ENCODE measurements around the gene IGF1. TPM values are rescaled to one million over a fixed set of nuclear protein-coding genes. Genes with fewer than 3 reads are reported as not detected.

Gene IGF1
- total and polyA plus RNA-seq, 10 of the 15 experiments (the other 5 are each of a cell fraction or from before 2014, with no cell fraction given): 2.4 to 9.2 (median 3.5) TPM

- FAIRE-seq: no peak
- no peak for DNase-seq (ENCODE audit: low read depth, low spot score)
- BruUV-seq (replicated peaks): no TSS peak
- peaks cover 7% of the 10 kb centered on the region; the same call in 2 of the 3 replicates for H3K9me3 ChIP-seq (replicated peaks; ENCODE audit: control insufficient read depth, insufficient read depth, low read length)
- ChIA-PET RAD21 (ENCODE audit: unreplicated experiment) (interaction anchor here (0.9 to 2.2 kb wide), 3 partner anchors 14 to 24 kb away, joined by 6 to 9 read pairs (median 7); no protein-coding TSS in a partner anchor), POLR2A (interaction anchor here (0.8 kb wide), 1 partner anchor 13 kb away, joined by 3 read pairs; no protein-coding TSS in a partner anchor), SMC1A (ENCODE audit: uncharacterized antibody, unreplicated experiment) (interaction anchor here (0.6 to 1.7 kb wide), 5 partner anchors 11 to 1517 kb away, joined by 3 to 6 read pairs (median 4); no protein-coding TSS in a partner anchor), CTCF (interaction anchor here (1.6 to 3.1 kb wide), 3 partner anchors 13 to 16 kb away, joined by 3 to 11 read pairs (median 4); no protein-coding TSS in a partner anchor)
- no peak for ATAC-seq
- no peak overlapping the region for H3K4me2 ChIP-seq (ENCODE audit: control insufficient read depth, insufficient read depth)
- no peaks in the 10 kb centered on the region for H3K36me3 ChIP-seq (ENCODE audit: control insufficient read depth in 2 of 2, insufficient read depth in 2 of 2, low read length in 1 of 2)
- H3K27me3 ChIP-seq (replicated peaks in 1 of 2; ENCODE audit: control insufficient read depth in 2 of 2, insufficient read depth in 2 of 2, low read length in 1 of 2): no peaks in the 10 kb centered on the region
- H3K9ac ChIP-seq (ENCODE audit: control insufficient read depth, insufficient read depth, low read length): no peak overlapping the region
- H3K79me2 ChIP-seq (ENCODE audit: control insufficient read depth, insufficient read depth, low read length): no peaks in the 10 kb centered on the region
- intact Hi-C loops (cut with micrococcal nuclease; ENCODE audit: unreplicated experiment): loop anchor here (1.0 kb wide), 1 partner anchor 13 kb away; no protein-coding TSS in a partner anchor
- WGBS (ENCODE audit: insufficient coverage, insufficient replicate concordance, low lambda C conversion rate, missing lambda C conversion rate): 56% methylated on average over 1 of the region's 1 CpG
- H3K27ac ChIP-seq (ENCODE audit: control insufficient read depth, insufficient read depth): no peak overlapping the region
- H4K20me1 ChIP-seq (ENCODE audit: control insufficient read depth, insufficient read depth): no peaks in the 10 kb centered on the region
- peaks cover 4% of the 10 kb centered on the region; the same call in 1 of the 2 replicates for H3K4me1 ChIP-seq (ENCODE audit: control insufficient read depth, insufficient read depth, low read length)
- in situ Hi-C loops (cut with MboI): no loop called here
- no peak overlapping the region for H3K4me3 ChIP-seq
- no peak overlapping the region for H2AFZ ChIP-seq (ENCODE audit: control insufficient read depth, low read depth, low read length)
- TF ChIP-seq, protein P1, sequence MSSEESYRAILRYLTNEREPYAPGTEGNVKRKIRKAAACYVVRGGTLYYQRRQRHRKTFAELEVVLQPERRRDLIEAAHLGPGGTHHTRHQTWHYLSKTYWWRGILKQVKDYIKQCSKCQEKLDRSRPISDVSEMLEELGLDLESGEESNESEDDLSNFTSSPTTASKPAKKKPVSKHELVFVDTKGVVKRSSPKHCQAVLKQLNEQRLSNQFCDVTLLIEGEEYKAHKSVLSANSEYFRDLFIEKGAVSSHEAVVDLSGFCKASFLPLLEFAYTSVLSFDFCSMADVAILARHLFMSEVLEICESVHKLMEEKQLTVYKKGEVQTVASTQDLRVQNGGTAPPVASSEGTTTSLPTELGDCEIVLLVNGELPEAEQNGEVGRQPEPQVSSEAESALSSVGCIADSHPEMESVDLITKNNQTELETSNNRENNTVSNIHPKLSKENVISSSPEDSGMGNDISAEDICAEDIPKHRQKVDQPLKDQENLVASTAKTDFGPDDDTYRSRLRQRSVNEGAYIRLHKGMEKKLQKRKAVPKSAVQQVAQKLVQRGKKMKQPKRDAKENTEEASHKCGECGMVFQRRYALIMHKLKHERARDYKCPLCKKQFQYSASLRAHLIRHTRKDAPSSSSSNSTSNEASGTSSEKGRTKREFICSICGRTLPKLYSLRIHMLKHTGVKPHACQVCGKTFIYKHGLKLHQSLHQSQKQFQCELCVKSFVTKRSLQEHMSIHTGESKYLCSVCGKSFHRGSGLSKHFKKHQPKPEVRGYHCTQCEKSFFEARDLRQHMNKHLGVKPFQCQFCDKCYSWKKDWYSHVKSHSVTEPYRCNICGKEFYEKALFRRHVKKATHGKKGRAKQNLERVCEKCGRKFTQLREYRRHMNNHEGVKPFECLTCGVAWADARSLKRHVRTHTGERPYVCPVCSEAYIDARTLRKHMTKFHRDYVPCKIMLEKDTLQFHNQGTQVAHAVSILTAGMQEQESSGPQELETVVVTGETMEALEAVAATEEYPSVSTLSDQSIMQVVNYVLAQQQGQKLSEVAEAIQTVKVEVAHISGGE (CRISPR knock-in tag; IDR thresholded peaks at IDR 0.05): no peak
- no peak for TF ChIP-seq RFX5 (IDR thresholded peaks at IDR 0.05; ENCODE audit: low read depth, low read length)
- no peak for TF ChIP-seq BRCA1 (IDR thresholded peaks at IDR 0.05; ENCODE audit: low read depth, low read length)
These were observed 17.4 kb upstream of the IGF1 start for GRCh38 chr12:102497743-102498142.
